ENCODE data around the gene PRELP.

DNA sequence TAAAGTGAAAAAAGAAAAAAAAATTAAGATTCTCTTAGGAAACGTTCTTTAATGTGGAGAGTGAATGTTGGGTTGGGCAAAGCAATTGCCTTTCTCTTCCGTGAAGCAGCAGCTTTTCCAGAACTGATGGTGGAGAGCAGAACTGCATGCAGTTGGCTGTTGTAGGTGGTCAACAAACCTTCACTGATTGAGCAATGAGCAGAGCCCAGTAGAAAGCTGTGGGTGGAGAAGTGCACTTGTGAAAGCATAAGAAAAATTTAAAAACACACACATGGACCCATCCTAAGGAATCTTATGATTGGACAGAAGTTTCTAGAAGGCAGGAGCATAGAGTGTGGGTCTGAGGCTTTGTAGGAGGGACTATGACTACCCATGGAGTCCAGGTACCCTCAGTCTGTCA is 4.5 kb downstream of the PRELP start:
- TF ChIP-seq, protein P1, sequence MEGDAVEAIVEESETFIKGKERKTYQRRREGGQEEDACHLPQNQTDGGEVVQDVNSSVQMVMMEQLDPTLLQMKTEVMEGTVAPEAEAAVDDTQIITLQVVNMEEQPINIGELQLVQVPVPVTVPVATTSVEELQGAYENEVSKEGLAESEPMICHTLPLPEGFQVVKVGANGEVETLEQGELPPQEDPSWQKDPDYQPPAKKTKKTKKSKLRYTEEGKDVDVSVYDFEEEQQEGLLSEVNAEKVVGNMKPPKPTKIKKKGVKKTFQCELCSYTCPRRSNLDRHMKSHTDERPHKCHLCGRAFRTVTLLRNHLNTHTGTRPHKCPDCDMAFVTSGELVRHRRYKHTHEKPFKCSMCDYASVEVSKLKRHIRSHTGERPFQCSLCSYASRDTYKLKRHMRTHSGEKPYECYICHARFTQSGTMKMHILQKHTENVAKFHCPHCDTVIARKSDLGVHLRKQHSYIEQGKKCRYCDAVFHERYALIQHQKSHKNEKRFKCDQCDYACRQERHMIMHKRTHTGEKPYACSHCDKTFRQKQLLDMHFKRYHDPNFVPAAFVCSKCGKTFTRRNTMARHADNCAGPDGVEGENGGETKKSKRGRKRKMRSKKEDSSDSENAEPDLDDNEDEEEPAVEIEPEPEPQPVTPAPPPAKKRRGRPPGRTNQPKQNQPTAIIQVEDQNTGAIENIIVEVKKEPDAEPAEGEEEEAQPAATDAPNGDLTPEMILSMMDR (IDR thresholded peaks at IDR 0.05): no peak
- no peak for TF ChIP-seq POLR2A (IDR thresholded peaks at IDR 0.05)
